Activated CD8-positive, alpha-beta T cell treated with anti-CD3 and anti-CD28 coated beads for 36 hours (primary cell): ENCODE measurements around the gene TMEM247. TPM values are rescaled to one million over a fixed set of nuclear protein-coding genes. Genes with fewer than 3 reads are reported as not detected.

ENCODE experiments used
- ATAC-seq: fragments of 200-7000 bp; cut with Tn5 transposase; one replicate; pipeline ENCODE4 v1.10.0; 2021; ENCODE audit warnings: mild to moderate bottlenecking, moderate library complexity
- CTCF ChIA-PET: fragments of 350-600 bp; sonication (Branson Sonifier 250); formaldehyde crosslinking; loops from one replicate; lab custom pipeline; 2021; ENCODE audit warnings: antibody characterized with exemption; lab: Charles Lee
- POLR2A ChIA-PET: fragments of 350-600 bp; sonication (Branson Sonifier 250); formaldehyde crosslinking; loops from one replicate; lab custom pipeline; 2021; ENCODE audit warnings: antibody characterized with exemption; lab: Charles Lee
- DNase-seq: peaks from one replicate; pipeline ENCODE4 v3.0.0-alpha.2; 2020
- H3K27ac Mint-ChIP-seq: one replicate; pipeline ENCODE4 v1.8.0; 2021; ENCODE audit warnings: mild to moderate bottlenecking, mixed read lengths
- H3K27me3 Mint-ChIP-seq: one replicate; pipeline ENCODE4 v1.8.0; 2021; ENCODE audit warnings: mixed read lengths
- H3K36me3 Mint-ChIP-seq: one replicate; pipeline ENCODE4 v1.8.0; 2021; ENCODE audit warnings: low read depth, mixed read lengths
- H3K4me1 Mint-ChIP-seq: one replicate; pipeline ENCODE4 v1.8.0; 2021; ENCODE audit warnings: low read depth, mixed read lengths
- H3K4me3 Mint-ChIP-seq: one replicate; pipeline ENCODE4 v1.8.0; 2021; ENCODE audit warnings: mild to moderate bottlenecking, moderate library complexity, mixed read lengths
- H3K9me3 Mint-ChIP-seq: one replicate; pipeline ENCODE4 v1.8.0; 2021; ENCODE audit warnings: mixed read lengths
- CTCF ChIP-seq: fragments of 200-600 bp; IDR thresholded peaks from one replicate; pipeline ENCODE4 v1.8.0; 2022; ENCODE audit warnings: antibody characterized with exemption, mild to moderate bottlenecking
- intact Hi-C: fragments of 100-400 bp; cut with micrococcal nuclease; formaldehyde crosslinking; loops from one replicate; pipeline ENCODE4 v1.10.0; 2022
- total RNA-seq, 2 experiments: library from RNA; stranded (reverse); gene quantifications; one replicate each; pipeline ENCODE4 v1.2.3, GENCODE V29; 2021

Gene TMEM247
- total RNA-seq, 2 experiments from 2014 or later: not detected

GRCh38 chr2:46482490-46482889 lies 3.1 kb downstream of the TMEM247 start:
- TF ChIP-seq CTCF: no peak
- Mint-ChIP-seq H3K36me3 (no peaks in the 10 kb centered on the region), H3K4me3 (no peak overlapping the region), H3K27ac (no peak overlapping the region), H3K9me3 (no peaks in the 10 kb centered on the region), H3K27me3 (no peaks in the 10 kb centered on the region), H3K4me1 (peaks cover 2% of the 10 kb centered on the region)
- POLR2A ChIA-PET: no interaction called here
- no peak for DNase-seq
- CTCF ChIA-PET: interaction anchor here (0.6 to 1.9 kb wide), 2 partner anchors 73 to 720 kb away, joined by 3 to 9 read pairs; no protein-coding TSS in a partner anchor
- intact Hi-C loops: no loop called here
- no peak for ATAC-seq

- POLR2A ChIA-PET: no interaction called here
- H3K4me3 Mint-ChIP-seq: no peak overlapping the region
- DNase-seq (no peak), ATAC-seq (no peak)
- TF ChIP-seq CTCF: no peak
- CTCF ChIA-PET: no interaction called here
- no peaks in the 10 kb centered on the region for H3K9me3 Mint-ChIP-seq
- no peak overlapping the region for H3K27ac Mint-ChIP-seq
- intact Hi-C loops: no loop called here
- H3K36me3 Mint-ChIP-seq: no peaks in the 10 kb centered on the region
- no peaks in the 10 kb centered on the region for H3K27me3 Mint-ChIP-seq
- no peaks in the 10 kb centered on the region for H3K4me1 Mint-ChIP-seq
Observed at GRCh38 chr2:46485002-46485401, 5.6 kb downstream of the TMEM247 start.

- no peaks in the 10 kb centered on the region for H3K36me3 Mint-ChIP-seq
- no peaks in the 10 kb centered on the region for H3K9me3 Mint-ChIP-seq
- H3K27me3 Mint-ChIP-seq: no peaks in the 10 kb centered on the region
- intact Hi-C loops: no loop called here
- ATAC-seq: no peak
- ChIA-PET CTCF (no interaction called here), POLR2A (no interaction called here)
- DNase-seq: no peak
- no peak for TF ChIP-seq CTCF
- H3K27ac Mint-ChIP-seq: no peak overlapping the region
- H3K4me3 Mint-ChIP-seq: no peak overlapping the region
- H3K4me1 Mint-ChIP-seq: no peaks in the 10 kb centered on the region
Observed at GRCh38 chr2:46486436-46486835, 7.1 kb downstream of the TMEM247 start.

- H3K27me3 Mint-ChIP-seq: no peaks in the 10 kb centered on the region
- no peaks in the 10 kb centered on the region for H3K9me3 Mint-ChIP-seq
- ChIA-PET CTCF (no interaction called here), POLR2A (no interaction called here)
- H3K36me3 Mint-ChIP-seq: no peaks in the 10 kb centered on the region
- H3K4me3 Mint-ChIP-seq: no peak overlapping the region
- H3K4me1 Mint-ChIP-seq: no peaks in the 10 kb centered on the region
- ATAC-seq: no peak
- no peak for DNase-seq
- no peak overlapping the region for H3K27ac Mint-ChIP-seq
- no peak for TF ChIP-seq CTCF
- intact Hi-C loops: no loop called here
Observed at GRCh38 chr2:46487667-46488335, 8.4 kb downstream of the TMEM247 start.

- Mint-ChIP-seq H3K9me3 (no peaks in the 10 kb centered on the region), H3K4me1 (peaks cover 3% of the 10 kb centered on the region), H3K27me3 (no peaks in the 10 kb centered on the region), H3K36me3 (no peaks in the 10 kb centered on the region), H3K4me3 (no peak overlapping the region), H3K27ac (no peak overlapping the region)
- DNase-seq (no peak), ATAC-seq (no peak)
- no peak for TF ChIP-seq CTCF
- intact Hi-C loops: no loop called here
- POLR2A ChIA-PET: no interaction called here
- CTCF ChIA-PET: no interaction called here
Observed at GRCh38 chr2:46488389-46488788, 9.0 kb downstream of the TMEM247 start.
